ENCODE measurements around the gene NUDT14.

DNA sequence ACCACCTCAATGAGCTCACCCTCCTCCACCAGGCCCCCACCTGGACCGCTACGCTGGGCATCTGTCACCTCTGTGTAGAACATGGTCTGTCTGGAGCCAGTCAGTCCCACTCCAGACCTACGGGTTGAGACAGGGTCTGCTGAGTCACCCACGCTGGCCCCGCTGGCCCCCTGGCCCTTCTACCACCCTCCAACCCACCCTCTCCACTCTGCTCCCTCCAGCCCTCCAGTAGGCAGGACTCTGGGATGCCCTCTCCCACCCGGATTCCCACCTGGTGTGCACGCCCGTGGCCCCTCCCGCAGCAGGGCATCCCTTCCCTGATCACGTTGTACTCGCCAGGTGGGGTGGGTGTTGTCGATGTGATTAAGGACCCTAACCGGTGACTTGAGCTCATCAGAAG lies 8.0 kb downstream of the NUDT14 start:
- TF ChIP-seq, protein P1, sequence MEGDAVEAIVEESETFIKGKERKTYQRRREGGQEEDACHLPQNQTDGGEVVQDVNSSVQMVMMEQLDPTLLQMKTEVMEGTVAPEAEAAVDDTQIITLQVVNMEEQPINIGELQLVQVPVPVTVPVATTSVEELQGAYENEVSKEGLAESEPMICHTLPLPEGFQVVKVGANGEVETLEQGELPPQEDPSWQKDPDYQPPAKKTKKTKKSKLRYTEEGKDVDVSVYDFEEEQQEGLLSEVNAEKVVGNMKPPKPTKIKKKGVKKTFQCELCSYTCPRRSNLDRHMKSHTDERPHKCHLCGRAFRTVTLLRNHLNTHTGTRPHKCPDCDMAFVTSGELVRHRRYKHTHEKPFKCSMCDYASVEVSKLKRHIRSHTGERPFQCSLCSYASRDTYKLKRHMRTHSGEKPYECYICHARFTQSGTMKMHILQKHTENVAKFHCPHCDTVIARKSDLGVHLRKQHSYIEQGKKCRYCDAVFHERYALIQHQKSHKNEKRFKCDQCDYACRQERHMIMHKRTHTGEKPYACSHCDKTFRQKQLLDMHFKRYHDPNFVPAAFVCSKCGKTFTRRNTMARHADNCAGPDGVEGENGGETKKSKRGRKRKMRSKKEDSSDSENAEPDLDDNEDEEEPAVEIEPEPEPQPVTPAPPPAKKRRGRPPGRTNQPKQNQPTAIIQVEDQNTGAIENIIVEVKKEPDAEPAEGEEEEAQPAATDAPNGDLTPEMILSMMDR (IDR thresholded peaks at IDR 0.05): no peak
- TF ChIP-seq ZFX (IDR thresholded peaks at IDR 0.05; ENCODE audit: borderline replicate concordance): no peak

Measured in 22Rv1 (cell line).